GM21390 (cell line): ENCODE measurements around the gene COL4A1.
"Not testable (repeated sequence)": the region's sequence is repeated elsewhere in the genome, so short reads cannot be mapped to it uniquely, and the experiment has no call there.

Experiments
- ATAC-seq: cut with Tn5 transposase; IDR thresholded peaks from one replicate; pipeline ENCODE4 v1.9.1; 2021; ENCODE audit not compliant: unreplicated experiment

COL4A1 gene

DNA sequence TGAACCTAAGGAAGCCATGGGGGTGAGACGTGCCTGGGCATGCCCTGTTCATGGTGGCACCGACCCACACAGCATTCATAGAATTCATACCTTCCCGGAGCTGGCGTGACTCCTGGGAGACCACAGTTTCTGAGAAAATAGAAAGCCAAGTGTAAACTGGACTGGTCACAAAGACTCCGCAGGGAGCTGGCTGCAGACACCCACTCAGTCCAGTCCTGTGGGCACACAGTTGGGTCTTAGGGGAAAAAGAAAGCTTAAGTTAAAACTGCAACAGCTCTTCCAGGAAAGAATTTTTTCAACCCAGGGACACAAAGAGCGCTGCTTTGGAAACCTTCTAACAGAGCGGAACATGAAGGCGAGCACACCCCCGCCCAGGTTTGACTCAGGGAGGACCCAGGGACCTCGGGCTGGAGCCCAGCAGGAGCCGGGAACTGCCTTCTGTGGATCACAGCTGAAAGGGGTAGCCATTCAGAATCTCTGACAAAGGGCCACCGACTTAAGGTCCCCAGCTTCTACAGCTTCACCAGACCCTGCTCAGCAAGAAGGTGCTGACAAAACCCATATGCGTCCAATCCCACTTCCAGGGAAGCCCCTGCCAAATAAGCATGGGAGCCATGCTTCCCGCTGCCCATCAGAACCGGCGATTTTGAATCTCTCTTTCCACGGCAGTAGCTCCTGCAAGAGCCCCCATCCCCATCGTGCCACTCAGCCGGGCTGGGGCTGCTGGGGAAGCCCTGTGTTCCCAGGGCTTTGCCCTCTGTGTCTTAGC lies 183.7 kb downstream of the COL4A1 start:
- ATAC-seq: no peak

DNA sequence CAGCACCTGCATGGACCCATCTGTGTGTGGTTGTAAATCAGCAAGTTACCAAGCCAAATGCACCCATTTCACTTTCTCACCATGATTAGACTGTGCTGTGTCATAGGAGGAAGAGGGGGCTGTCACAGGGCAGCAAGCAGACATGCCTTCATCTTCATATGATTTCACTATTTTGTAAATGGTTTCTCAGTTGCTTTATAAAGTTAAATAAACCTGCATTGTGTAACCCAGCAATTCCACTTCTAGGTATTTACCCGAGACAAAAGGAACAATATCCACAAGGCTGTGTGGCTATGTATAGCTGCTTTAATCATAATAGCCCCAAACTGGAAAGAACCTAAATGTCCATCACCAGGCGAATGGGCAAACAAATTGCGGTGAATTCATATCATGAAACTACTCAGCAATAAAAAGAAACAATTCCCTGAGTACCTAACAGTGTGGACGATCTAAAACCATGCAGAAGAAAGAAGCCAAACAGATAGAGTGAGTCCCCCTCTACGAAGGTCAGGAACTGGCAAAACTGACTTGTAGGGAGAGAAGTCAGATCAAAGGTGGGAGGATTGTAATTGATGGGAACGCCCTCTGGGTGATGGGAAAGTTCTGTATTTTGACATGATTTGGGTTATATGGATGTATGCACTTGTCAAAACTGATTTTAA lies 185.4 kb downstream of the COL4A1 start:
- no peak for ATAC-seq

DNA sequence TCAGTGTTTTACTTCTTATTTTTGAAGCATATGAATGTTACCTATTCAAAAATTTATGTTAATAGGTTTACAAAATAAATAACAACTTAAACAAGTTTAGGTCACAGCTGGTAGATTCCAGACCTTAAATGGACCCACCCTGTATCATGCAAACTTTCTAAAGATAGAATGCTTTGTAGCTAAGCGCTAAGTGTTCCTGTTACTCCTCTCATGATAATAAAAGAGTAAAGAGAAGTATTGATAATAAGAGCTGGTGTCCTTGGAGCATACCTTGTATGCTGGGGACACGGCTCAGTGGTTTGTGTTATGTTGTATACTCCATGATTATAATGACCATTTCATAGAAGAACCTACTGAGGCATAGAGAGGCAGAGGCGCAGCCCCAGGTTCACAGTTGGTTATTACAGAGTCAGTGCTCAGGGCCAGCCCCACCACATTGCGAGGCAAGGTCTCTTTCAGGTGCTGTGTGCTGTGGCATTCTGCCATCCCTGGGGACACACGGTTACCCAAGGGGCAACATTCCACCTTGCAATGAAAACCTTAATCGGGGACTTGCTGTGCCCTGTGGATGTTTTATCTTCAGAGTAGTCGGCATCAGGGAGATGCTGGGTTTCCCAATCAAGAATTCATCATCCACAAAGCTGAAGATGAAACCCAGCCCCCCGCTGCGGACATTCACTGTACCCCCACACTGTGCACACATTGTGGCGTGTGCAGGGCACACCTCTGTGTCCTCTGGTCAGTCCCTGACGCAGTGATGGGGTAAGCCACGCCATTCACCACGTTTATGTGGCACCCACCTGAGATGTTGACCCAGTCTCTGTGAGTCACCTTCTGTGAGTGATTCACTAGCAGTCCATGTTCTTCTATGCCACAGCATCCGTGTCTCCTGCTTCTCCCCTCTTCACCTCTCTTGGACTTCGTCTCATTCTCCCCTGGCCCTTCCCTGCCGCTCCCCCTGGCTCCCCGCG lies 186.7 kb downstream of the COL4A1 start:
- no peak for ATAC-seq

DNA sequence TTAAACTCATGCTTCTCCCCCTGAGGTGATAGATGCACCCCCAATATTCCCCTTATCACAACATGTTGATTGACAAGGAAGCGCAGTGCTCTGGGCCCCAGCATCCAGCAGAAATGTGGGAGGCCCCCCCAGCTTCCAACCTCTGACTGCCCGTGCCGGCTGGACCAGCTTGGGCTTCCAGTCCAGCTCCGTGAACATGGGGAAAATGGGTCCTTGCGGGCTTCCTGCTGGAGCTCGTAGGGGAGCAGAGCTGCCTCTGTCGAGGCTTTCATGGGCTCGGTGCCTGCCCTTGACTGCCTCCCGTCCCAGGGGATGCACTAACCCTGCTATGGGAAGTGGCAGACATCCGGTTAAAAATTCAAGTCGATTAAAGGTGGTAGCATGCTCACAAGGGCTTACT lies 188.9 kb downstream of the COL4A1 start:
- ATAC-seq: no peak

DNA sequence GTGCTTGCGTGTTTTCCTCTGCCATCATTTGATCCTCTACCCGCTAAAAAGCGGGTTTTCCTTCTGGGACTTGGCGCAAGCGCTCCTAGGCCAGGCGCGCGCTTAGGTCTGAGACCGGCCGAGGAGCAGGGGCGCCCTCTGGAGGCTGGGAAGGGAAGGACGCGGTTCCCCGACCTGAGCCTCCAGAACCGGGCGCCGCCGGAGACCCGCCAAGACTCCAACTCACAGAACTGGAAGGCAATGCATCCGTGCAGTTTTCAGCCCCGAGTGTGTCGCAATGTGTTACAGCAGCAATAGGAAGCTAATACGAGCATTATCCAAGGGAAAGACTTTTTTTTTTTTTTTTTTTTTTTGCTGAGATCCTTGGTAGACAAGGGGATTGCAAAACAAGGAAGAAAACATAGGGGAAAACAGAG lies 190.9 kb downstream of the COL4A1 start:
- peak; percentile 67 for ATAC-seq

DNA sequence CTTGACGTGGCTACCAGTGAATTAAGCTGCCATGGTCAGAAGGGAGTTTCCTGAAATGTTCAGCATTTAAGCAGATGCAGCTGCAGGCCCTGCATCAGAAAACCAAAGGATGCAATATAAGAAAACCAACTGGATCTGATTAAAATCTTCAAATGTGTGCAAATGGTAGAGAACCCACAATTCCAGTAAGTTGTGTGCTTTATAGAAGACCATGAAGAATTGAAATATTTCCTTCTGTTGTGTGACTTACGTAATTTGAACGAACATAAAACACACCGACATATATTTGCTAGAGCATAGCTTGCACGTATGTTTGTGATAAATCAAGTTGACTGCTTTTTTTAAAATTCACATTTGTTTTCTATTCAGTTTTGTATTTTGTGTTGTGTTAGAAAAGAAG lies 191.4 kb downstream of the COL4A1 start:
- ATAC-seq: no peak

DNA sequence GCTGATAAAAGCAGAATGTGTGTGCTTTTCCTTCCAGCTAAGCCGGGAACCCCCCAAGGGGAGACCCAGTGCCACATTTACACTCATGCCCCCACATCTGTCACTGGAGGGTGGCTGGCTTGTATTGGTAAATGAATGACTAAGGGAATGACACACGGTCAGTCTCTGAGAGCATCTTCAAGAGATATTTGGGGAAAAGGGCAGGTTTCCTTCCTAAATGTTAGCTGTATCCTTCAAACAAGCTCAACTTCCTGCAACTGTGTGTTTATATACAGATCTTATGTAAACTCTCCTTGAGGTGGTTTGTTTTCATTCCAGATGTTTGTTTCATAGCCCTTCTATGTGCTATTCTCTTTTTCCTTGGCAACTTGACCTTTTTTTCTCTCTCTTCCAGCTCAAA lies 192.6 kb downstream of the COL4A1 start:
- ATAC-seq: no peak

DNA sequence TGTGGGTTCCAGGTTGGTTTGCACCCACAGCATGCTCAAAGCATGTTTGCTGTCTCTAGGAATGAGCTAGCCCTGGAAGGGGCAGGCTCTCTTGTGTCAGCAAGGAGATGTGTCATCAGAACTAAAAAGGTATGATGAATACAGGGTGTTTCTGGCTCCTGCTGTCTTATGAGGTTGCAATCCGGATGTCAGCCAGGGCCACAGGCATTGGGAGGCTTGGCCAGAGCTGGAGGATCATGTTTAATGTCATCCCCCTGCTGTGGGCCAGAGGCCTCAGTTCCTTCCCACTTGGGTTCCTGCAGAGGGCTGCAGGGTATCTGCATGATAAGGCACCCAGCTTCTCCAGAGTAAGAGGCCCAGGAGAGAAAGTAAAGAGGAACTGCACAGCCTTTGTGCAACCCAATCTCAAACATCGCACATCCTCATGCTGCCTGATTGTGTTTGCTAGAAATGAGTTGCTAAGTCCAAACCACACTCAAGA lies 193.6 kb downstream of the COL4A1 start:
- ATAC-seq: no peak

DNA sequence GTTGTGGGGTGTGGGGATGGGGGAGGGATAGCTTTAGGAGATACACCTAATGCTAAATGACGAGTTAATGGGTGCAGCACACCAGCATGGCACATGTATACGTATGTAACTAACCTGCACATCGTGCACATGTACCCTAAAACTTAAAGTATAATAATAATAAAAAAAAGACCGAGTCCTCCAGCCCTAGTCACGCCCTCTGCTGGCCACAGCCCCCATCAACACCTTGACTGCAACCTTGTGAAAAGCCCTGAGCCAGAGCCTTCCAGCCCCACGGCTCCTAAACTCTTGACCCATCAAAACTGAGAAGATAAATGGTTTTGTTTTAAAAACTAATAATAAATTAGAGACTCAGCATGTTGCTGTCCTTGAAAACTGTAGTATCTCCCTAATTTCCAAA lies 194.6 kb downstream of the COL4A1 start:
- not testable (repeated sequence) for ATAC-seq

DNA sequence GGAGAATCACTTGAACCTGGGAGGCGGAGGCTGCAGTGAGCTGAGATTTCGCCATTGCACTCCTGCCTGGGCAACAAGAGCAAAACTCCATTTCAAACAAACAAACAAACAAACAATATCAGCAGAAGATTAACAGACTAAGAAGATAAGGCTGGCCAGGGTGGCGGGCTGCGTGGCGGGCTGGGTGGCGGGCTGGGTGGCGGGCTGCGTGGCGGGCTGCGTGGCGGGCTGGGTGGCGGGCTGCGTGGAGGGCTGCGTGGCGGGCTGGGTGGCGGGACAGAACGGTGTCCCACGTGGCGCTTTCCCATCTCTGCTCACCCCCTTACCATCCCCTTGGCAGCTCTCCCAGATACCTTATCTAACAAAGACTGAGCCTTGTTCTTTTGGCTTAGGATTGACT lies 196.2 kb downstream of the COL4A1 start:
- ATAC-seq: no peak

DNA sequence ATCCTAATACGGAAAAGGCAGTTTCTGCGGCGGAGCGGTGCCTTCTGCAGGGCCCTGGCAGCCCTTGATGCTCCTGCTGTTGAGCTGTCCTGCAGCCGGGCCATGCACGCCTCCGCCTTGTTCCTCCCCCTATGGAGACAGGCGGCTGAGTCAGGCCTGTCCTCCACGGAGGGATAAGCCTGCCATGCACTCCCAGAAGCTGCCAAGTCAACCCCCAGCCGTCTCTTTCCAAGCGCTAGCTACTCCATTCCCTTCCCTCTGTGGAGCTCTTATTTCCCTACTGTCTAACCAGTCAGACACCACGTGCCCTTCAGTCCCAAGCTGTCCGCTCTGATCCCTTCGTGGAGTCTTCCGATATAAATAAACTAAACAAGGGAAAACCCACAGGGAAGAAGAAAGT lies 197.0 kb downstream of the COL4A1 start:
- no peak for ATAC-seq

DNA sequence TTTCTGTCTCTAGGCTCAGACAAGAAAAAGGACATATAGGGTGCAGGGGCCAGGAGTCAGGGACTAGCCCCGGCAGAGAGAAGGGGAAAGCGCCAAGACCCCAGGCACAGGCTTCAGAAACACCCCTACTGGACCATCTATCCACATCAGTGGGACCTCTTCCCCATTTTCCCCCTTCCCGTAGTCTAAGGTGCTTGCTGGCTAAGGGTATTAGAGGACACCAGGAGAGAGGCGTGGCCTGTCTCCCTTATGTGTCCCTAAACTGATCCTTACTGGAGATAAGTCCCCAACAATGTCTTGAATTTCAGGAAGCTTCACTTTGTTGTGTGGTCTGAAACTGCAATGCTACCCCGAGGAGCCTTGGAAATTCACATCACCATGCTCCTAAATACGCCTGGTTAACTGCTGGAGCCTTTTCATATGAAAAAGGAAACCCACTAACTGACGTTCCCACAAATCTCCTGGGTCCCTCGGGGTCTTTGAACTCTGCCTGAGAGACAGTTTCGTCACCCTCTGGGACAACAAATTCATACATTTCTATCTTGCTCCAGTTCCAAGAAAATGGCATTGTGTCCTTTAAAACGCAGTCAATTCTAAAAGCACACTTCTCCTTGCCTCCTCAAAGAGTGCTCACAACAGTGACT lies 197.7 kb downstream of the COL4A1 start:
- ATAC-seq: no peak

DNA sequence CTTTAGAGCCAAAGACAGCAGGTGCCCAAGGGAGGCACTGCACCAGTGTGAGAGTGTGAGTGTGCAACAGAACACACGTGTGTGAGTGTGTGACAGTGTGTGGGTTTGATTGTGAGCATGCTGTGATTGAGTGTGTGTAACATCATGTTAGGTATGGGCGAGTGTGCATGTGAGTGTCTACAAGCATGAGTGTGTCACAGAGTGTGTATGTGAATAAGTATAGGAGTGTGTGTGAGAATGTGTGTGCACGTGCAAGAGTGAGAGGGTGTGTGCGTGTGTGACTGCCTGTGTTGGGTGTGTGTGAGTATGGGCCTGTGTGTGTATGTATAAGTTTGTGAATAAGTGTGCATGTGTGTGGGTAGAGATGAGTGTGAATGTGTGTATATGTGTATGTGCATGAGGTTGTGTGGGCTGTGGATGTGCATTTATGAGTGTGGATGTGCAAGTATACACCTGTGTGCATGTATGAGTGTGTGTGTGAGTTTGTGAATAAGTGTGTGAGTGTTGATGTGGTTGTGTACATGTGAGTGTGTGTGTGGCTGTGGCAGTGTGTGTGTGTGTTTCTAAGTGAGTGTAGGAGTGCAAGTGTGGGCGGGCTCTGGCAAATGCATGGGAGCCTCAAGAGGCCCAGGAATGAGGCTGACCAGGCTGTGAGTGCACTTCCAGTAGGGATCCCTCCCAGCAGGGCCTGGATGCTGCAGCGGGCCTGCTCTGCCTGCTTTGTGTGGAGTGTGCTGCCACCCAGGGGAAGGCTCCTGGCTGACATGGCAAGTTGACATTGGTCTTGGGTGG lies 198.4 kb downstream of the COL4A1 start:
- ATAC-seq: no peak

DNA sequence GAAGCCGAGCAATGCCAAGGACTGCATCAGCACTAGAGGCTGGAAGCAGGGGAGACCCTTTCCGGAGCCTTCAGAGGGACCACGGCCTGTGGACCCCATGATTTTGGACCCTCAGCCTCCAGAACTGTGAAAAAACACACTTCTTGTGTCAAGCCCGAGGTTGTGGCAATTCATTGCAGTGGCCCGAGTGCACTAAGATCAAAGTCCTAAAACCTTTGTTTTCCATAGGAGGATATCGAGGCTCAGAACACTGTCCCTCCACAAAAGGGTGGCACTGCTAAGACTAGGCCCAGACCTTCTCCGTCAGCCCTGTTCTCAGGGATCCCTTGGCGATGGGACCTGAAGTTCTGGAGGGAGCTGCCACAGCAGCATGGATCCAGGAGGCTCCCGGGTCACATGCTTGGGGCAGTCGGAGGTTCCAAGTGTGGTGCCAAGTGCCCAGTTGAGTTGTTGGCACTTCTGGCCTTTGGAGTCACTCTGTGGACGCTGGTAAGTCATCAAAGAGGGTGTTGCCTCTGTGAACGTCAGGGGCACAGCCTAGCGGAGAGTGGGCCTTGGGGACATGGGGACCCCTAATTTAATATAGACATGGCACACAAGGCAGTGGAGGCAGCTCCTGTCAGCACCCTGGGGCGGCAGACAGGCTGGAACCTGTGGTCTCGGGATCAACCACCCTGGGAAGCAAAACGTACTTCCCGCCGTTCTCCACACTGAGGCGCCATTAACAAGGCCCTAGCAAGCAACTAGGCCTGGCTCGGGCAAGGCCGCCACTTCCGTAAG lies 199.2 kb downstream of the COL4A1 start:
- ATAC-seq: no peak

DNA sequence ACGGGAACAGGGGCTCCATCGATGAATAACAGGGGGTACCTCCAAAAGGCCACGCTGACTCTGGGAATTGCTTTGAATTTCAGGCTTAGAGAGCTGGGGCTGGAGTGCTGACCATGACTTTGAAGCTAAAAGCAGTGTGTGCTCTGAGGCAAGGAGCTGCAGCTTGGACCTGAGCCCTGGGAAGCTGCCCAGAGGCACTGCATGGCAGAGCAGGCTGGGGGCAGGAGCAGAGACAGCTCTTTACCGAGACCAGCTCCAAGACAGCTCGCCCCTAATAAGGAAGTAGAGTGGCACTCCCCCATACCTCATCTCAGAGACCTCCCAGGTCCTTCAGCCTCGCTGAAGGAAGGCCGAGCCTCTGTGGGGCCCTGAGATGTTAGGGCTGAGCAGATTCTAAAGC lies 200.2 kb downstream of the COL4A1 start:
- ATAC-seq: no peak

DNA sequence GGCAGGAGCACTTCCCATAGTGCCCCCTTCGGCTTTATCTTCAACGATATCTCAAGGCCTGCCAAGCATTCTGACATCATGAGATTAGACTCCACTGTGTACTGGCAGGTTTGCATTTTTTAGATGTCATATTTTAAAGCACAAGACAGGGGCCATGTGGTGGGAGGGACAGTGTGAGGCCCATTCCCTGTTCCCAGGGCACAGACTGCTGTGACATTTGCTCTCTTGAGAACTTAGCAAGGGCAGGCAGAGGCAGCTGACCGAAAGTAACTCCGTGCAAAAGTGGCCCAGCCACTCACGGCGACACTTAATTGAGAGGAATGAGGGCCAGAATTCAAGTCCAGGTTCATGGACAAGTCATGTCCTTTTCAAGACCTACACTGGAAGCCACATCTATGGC lies 201.8 kb downstream of the COL4A1 start:
- no peak for ATAC-seq

DNA sequence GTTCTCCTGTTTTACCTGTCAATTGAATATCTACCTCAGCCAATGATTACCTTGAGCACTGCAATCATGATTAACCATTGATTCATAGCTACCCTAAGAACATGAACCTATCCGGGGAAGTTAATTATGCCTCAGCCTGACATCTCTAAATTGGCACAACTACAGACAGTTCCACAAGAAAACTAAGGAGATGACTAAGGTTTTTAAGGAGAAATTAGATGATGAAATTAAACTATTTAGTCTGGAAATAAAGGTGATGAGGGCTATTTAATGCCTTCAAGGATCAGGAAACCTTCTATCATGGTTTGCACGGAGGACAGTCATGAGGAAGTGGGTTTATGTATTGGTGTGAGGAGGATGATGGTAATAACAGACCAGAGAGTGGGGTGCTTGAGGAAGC lies 203.4 kb downstream of the COL4A1 start:
- no peak for ATAC-seq

DNA sequence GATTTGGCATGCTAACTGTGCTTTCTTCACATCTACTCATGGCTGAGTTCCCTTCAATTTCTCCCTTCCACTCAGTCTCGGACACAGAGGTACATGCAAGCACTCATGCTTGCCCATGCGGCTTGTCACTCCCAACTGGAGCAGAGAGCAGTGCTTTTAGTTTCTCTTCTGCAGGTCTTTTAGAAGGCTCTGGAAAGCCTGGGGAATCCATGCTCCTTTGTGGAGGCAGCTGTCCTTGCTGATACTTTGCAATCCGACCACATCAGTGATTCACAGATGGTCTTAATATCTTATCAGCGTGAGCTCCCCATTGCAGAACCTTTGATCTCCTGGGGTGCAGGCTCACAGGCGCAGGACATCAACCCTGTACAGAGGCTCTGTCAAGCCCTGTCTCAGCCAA lies 203.9 kb downstream of the COL4A1 start:
- no peak for ATAC-seq

DNA sequence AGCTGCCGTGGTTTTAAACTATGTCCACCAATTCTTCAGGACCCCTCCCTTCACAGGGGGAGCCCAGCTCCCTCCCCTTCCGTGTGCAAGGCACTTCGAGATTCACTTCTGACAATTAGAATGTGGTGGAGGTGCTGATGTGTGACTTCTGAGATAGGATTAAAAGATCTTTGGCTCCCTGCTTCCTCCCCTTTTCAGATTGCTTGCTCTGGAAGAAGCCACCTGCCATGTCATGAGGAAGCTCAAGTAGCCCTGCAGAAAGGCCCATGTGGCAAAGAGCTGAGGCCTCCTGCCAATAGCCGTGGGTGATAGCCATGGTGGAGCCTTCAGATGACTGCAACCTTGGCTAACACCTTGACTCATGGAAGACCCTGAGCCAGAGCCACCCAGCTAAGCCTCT lies 204.9 kb downstream of the COL4A1 start:
- ATAC-seq: no peak
